Activated T-helper 1 cell treated with anti-CD3 and anti-CD28 coated beads, Interleukin-12 subunit alpha, Interleukin-12 subunit beta, Interleukin-2, Interleukin-4 antibody, amounts not matched to agents 30 ng/mL and 10 ng/mL and 1 ng/mL, durations not matched to agents 14 hours and 24 hours and 36 hours (primary cell): ENCODE results near the gene FBXO24. TPM values are rescaled to one million over a fixed set of nuclear protein-coding genes. Genes with fewer than 3 reads are reported as not detected.
"Not testable (repeated sequence)": the region's sequence is repeated elsewhere in the genome, so short reads cannot be mapped to it uniquely, and the experiment has no call there.

ENCODE experiments used
- DNase-seq: peaks from one replicate; pipeline ENCODE4 v3.0.0; 2021; ENCODE audit warnings: low spot score
- H3K27ac Mint-ChIP-seq: one replicate; pipeline ENCODE4 v1.8.0; 2021; ENCODE audit warnings: mild to moderate bottlenecking, mixed read lengths
- H3K27me3 Mint-ChIP-seq: one replicate; pipeline ENCODE4 v1.8.0; 2022; ENCODE audit warnings: mild to moderate bottlenecking, moderate library complexity, mixed read lengths; ENCODE audit not compliant: insufficient read depth
- H3K36me3 Mint-ChIP-seq: one replicate; pipeline ENCODE4 v1.8.0; 2021; ENCODE audit warnings: low read depth, mixed read lengths
- H3K4me1 Mint-ChIP-seq: one replicate; pipeline ENCODE4 v1.8.0; 2021; ENCODE audit warnings: low read depth, mixed read lengths
- H3K4me3 Mint-ChIP-seq: one replicate; pipeline ENCODE4 v1.8.0; 2021; ENCODE audit warnings: mild to moderate bottlenecking, moderate library complexity, mixed read lengths
- H3K9me3 Mint-ChIP-seq: one replicate; pipeline ENCODE4 v1.8.0; 2021; ENCODE audit warnings: mixed read lengths
- intact Hi-C: fragments of 100-400 bp; cut with micrococcal nuclease; formaldehyde crosslinking; loops from one replicate; pipeline ENCODE4 v1.15.1; 2024
- total RNA-seq: library from RNA; stranded (reverse); gene quantifications from 2 replicates; pipeline ENCODE4 v1.2.3, GENCODE V29; 2022

FBXO24 gene
- total RNA-seq, 1 donor from 2014 or later = 0.41 TPM

DNA sequence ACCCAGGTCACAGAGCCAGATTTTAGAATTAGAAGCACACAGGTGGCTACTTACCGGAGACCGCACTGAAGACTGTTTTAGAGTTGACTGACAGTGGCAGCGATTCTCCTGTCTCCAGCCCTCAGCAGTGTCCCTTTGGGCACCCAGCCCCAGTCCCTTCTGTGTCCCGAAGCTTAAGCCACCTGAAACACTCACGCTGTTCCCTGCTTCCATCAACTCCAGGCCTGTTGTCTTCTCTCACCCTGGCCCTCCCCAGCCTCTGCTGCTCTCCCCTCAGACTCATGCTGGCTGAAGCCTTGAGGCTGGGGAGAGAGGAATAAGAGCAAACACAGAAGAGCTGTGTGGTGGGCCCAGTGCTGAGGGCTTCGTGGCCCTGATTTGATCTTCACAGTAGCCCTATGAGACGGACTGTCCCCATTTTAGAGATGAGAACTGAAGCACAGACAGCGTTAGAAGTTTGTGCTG, 23.0 kb upstream of the FBXO24 start:
- Mint-ChIP-seq H3K27me3 (no peaks in the 10 kb centered on the region), H3K27ac (no peak overlapping the region), H3K4me3 (no peak overlapping the region), H3K4me1 (peaks cover 28% of the 10 kb centered on the region), H3K36me3 (peaks cover 17% of the 10 kb centered on the region), H3K9me3 (no peaks in the 10 kb centered on the region)
- intact Hi-C loops = loop anchor here (5.0 kb wide), 1 partner anchor 36 kb away; no protein-coding TSS in a partner anchor
- DNase-seq = no peak

DNA sequence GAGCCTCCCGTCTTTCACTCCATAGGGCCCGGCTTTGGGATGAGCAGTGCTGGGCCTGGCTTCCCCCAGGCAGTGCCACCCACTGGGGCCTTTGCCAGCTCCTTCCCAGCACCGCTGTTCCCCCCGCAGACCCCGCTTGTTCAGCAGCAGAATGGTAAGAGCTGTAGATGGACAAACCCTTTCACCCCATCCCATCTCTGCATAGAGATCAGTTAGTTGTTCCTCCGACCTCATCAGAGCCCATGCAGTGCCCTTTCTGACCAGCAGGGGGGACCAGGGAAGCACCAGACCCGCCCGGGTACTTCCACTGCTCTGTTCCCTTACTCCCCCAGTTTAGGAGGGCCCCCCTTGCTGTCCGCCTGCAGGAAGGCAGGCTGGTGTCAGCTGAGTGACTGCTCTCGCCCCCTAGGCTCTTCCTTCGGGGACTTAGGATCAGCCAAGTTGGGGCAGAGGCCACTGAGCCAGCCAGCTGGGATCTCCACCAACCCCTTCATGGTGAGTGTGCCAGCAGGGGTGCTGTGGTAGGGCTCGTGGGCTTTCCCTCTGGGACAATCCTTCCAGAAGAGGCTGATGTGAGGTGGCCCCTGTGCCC, 22.2 kb upstream of the FBXO24 start:
- H3K36me3 Mint-ChIP-seq = peaks cover 17% of the 10 kb centered on the region
- intact Hi-C loops = loop anchor here (1.0 to 5.0 kb wide), 3 partner anchors 37 to 161 kb away; no protein-coding TSS in a partner anchor
- peaks cover 33% of the 10 kb centered on the region for H3K4me1 Mint-ChIP-seq
- peak; percentile 69 for DNase-seq
- H3K27me3 Mint-ChIP-seq = no peaks in the 10 kb centered on the region
- H3K9me3 Mint-ChIP-seq = no peaks in the 10 kb centered on the region
- H3K4me3 Mint-ChIP-seq = no peak overlapping the region
- H3K27ac Mint-ChIP-seq = peak overlapping the region; percentile 24

DNA sequence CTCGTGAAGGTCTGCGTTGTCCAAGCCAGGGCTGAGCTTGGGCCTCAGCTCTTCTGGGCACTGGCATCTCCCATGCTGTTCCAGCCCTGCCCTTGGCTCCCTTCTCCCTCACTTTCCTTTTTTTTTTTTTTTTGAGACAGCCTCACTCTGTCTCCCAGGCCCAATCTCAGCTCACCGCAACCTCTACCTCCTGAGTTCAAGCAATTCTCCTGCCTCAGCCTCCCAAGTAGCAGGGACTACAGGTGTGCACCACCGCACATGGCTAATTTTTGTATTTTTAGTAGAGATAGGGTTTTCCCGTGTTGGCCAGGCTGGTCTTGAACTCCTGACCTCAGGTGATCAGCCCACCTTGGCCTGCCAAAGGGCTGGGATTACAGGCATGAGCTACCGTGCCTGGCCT, 21.7 kb upstream of the FBXO24 start:
- Mint-ChIP-seq H3K36me3 (peaks cover 15% of the 10 kb centered on the region), H3K4me1 (peaks cover 33% of the 10 kb centered on the region)
- not testable (repeated sequence) for H3K27ac Mint-ChIP-seq, H3K4me3 Mint-ChIP-seq, DNase-seq, H3K9me3 Mint-ChIP-seq, H3K27me3 Mint-ChIP-seq
- intact Hi-C loops = loop anchor here (1.0 to 5.0 kb wide), 3 partner anchors 37 to 161 kb away; no protein-coding TSS in a partner anchor

DNA sequence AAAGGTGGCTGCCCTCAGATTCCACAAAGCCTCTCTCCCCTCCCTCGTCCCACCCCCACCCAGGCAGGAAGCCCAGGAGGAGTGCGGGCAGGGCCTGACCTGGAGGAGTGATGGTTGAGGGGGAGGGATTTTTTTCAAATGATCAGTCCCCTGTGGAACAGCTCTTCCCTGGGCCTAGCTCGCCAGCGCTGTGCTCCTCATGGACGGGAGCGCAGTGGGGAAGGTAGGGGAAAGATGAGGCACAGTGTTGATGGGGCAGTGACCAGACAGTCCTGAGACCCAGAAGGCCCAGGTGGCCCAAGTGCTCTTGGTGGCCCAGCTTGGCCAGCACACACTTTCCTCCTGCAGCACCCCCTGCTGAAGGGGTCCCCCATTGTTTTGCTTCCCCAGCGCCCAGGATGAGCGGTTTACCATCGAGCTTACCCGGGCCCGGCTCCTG, 21.0 kb upstream of the FBXO24 start:
- DNase-seq = no peak
- Mint-ChIP-seq H3K9me3 (no peaks in the 10 kb centered on the region), H3K27me3 (peaks cover 3% of the 10 kb centered on the region), H3K4me3 (no peak overlapping the region), H3K27ac (no peak overlapping the region), H3K36me3 (peaks cover 11% of the 10 kb centered on the region), H3K4me1 (peaks cover 30% of the 10 kb centered on the region)
- intact Hi-C loops = loop anchor here (5.0 kb wide), 1 partner anchor 287 kb away; the partner anchor contains the start of gene SLC12A9

DNA sequence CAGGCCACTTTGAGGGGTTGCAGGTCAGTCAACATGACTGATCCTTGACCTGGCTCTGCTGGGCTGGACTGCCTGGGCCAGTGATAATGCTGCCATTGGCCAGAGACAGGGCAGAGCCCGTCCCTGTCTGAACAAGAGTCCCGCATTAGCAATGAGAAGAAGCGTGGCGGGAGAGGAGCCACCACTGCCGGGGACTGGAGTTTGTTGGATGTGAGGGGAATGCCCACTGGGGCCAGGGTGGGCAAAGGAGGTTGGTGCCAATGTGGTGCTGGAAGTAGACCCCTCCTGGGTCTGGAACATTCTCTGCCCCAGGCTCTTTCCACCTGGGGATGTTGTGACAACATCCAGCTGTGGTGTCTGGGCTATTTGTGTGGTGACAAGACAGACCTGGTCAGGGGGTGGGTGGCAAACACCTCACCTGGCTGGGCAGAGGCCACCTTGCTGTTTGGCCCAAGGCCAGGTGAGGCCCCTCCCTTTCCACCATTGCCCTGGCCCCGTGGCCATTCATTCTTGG, 20.1 kb upstream of the FBXO24 start:
- no peak for DNase-seq
- H3K36me3 Mint-ChIP-seq = peaks cover 11% of the 10 kb centered on the region
- intact Hi-C loops = loop anchor here (5.0 kb wide), 1 partner anchor 286 kb away; the partner anchor contains the start of gene SLC12A9
- H3K4me3 Mint-ChIP-seq = no peak overlapping the region
- H3K27me3 Mint-ChIP-seq = peaks cover 7% of the 10 kb centered on the region
- H3K9me3 Mint-ChIP-seq = no peaks in the 10 kb centered on the region
- H3K4me1 Mint-ChIP-seq = peaks cover 30% of the 10 kb centered on the region
- no peak overlapping the region for H3K27ac Mint-ChIP-seq

DNA sequence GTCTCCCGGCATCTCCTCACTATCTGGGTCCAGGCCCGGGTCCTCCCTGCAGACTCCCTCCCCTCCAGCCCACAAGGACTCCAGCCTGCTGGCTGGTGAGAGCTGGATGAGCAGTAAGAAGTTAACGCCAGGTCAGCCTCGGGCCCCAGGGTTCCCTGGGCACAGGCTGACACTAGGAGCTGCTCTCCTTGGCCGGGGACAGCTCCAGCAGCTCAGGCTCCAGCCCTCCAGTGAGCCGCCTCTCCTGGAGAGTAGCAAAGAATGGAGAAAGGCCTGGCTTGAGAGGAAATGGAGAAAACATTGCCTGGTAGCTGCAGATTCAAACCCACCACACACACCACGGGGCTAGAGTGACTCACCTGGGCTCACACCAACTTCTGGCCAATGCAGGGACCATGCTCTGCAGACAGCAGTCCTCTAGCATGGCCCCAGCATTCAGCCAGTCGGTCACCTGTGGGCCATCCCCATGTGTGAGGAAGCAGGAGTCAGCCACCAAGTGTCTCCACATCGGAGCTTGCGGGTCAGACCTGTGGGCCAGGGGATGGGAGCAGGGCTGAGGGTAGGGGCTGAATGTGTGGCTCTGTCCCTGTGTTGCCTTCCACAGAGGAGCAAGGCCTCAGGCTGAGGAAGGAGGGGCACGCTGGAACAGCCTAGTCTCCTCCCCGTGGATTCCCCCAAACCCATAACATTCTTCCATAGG, 18.9 kb upstream of the FBXO24 start:
- DNase-seq = no peak
- Mint-ChIP-seq H3K27ac (no peak overlapping the region), H3K9me3 (no peaks in the 10 kb centered on the region), H3K36me3 (peaks cover 9% of the 10 kb centered on the region), H3K27me3 (peaks cover 7% of the 10 kb centered on the region), H3K4me3 (no peak overlapping the region), H3K4me1 (peaks cover 35% of the 10 kb centered on the region)
- intact Hi-C loops = loop anchor here (5.0 kb wide), 1 partner anchor 285 kb away; the partner anchor contains the start of gene SLC12A9

DNA sequence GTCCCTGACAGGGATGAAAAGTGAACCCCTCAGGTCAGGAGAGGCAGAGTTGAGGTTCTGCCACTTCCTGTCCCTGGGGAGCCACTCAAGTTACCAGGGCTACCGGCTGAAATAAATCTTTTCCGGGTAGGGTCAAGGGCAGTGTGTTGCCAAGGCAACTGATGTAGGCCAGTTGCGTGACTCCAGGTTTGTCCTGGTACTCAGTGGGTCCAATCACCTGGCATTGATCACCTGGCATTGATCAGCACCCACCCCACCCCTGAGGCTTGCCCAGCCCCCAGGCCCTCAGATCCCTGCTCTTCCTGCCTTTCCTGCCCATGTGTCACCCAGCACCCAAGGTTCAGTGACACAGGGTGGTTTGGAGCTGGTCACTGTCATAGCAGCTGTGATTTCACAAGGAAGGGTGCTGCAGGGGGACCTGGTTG, 18.4 kb upstream of the FBXO24 start:
- H3K4me3 Mint-ChIP-seq = no peak overlapping the region
- intact Hi-C loops = loop anchor here (2.0 to 5.0 kb wide), 2 partner anchors 19 to 285 kb away; partner anchors contain the start of genes FBXO24, LRCH4 and SLC12A9
- peaks cover 6% of the 10 kb centered on the region for H3K36me3 Mint-ChIP-seq
- H3K9me3 Mint-ChIP-seq = no peaks in the 10 kb centered on the region
- H3K4me1 Mint-ChIP-seq = peaks cover 35% of the 10 kb centered on the region
- H3K27ac Mint-ChIP-seq = no peak overlapping the region
- no peak for DNase-seq
- H3K27me3 Mint-ChIP-seq = peaks cover 7% of the 10 kb centered on the region

DNA sequence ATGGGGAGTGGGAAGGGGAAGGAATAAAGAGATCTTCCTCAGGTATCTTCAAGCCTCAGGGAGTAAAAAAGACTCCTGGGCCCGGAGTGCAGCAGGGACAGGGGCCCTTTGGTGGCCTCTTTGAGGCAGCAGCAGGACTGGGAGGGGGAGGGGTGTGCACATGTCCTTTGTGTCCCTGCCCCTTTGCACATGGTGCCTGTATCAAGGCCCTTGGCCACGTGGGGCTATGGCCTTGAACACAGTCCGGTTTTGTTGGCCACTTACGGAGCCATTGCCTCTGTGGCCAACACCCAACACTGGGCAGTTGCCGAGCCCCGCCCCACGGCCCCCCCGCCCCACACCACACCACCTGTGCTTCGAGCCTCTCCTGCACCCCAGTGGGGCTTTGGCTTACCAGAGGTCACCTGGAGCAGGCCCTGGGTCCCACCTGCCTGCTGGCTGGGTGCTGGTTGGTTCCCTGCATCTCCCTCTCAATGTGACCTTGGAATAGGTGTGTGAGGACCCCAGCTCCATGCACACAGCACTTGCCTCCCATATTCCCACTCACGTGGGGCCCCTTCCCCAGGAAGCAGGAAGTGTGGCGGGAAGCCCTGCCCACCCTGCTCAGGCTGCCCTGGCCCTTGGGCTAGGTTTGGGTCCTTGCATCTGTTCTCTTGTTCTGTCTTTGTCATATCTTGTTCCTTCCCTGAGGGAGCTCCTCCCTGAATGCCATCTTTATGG, 17.8 kb upstream of the FBXO24 start:
- H3K4me1 Mint-ChIP-seq = peaks cover 35% of the 10 kb centered on the region
- H3K27ac Mint-ChIP-seq = no peak overlapping the region
- intact Hi-C loops = loop anchor here (2.0 to 5.0 kb wide), 2 partner anchors 18 to 284 kb away; partner anchors contain the start of genes FBXO24, LRCH4 and SLC12A9
- no peak for DNase-seq
- H3K27me3 Mint-ChIP-seq = peaks cover 7% of the 10 kb centered on the region
- H3K36me3 Mint-ChIP-seq = peaks cover 5% of the 10 kb centered on the region
- no peaks in the 10 kb centered on the region for H3K9me3 Mint-ChIP-seq
- no peak overlapping the region for H3K4me3 Mint-ChIP-seq

DNA sequence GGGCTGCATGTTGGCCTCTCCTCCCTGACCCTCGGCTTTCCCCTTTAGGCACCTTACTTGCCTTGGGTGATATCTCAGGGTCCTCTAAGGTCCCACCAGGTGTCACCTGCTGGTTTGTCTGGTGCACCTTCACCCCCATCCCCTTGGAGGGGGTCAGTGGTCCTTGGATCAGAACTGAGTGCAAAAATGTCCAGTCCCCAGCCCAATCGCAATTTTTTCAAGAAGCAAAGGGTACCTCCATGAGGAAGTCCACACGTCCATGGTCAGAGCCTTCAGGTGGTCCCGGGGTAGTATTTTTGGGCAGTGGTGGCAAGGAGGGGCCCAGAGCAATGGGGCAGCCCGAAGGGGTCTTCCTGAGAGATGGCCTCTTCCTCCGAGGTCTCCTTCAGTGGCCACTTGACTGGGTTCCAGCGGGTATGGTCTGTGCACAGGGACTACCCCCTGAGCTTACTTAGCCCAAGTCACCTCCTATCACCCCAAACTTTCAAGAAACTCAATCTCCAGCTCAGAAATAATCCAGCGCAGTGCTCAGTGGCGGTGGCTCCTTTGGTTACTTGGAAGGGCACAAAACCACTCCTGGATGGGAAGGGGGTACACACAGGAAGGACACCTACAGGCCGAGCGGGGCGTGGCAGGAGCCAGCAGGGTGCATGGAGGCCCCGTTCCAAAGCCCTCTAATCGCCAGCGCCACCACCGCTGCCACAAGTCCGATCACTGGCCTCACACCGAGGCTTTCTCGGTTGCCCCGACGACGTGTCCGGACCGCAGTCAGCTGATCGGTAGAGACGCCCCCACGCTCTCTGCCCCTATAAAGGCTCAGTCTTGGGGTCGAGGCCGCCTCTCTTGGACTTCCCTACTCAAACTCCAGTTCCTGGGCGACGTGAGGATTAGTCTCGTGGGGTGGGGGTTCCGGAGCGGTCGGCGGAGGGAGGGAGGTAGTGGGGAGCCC, 17.0 kb upstream of the FBXO24 start:
- Mint-ChIP-seq H3K4me3 (peak overlapping the region; percentile 11), H3K9me3 (no peaks in the 10 kb centered on the region), H3K36me3 (peaks cover 1% of the 10 kb centered on the region), H3K4me1 (peaks cover 29% of the 10 kb centered on the region), H3K27ac (no peak overlapping the region), H3K27me3 (peaks cover 7% of the 10 kb centered on the region)
- intact Hi-C loops = loop anchor here (2.0 to 5.0 kb wide), 2 partner anchors 18 to 283 kb away; partner anchors contain the start of genes FBXO24, LRCH4 and SLC12A9
- no peak for DNase-seq

DNA sequence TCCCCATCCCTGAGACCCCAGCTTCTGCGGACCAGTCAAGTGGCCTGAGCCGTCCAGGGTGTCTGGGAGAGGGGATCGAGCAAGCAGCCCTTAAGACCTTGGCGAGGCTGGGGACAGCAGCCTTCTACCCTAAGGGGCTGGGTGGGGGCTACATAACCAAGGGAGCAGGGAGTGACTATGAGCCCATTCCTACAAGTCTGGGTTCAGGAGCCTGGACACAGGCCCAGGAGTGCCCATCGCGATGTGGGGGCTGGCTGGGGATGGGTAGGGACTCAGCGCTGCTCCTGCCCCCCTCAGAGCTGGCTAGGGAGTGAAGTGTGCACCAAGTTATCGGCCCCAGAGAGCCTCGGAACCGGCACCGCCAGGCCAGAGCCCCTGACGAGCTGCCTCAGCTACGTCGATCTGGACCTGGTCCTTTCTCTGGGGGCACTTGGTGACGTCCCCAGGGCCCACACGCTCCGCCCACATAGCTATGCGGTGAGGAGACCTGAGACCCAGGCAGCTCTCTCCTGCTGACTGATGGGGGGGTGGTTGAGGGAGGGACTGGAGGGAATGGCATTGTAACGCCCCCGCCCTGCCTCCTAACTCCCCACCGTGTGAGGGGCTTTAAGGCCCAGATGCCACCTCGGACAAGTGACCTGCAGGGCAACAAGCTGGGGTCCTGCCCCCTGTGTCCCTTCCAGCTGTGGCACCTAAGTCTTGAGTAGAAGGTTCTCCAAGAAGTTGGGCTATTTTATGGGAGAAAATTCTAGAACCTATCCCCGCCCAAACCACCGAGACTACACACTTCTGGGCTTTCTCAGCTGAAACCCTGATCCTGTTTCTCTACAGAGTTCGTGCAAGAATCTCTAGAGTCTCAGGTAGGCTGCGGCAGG, 14.9 kb upstream of the FBXO24 start:
- H3K36me3 Mint-ChIP-seq = peaks cover 2% of the 10 kb centered on the region
- H3K27ac Mint-ChIP-seq = no peak overlapping the region
- intact Hi-C loops = loop anchor here (1.0 kb wide), 1 partner anchor 12 kb away; no protein-coding TSS in a partner anchor
- H3K4me3 Mint-ChIP-seq = no peak overlapping the region
- no peaks in the 10 kb centered on the region for H3K9me3 Mint-ChIP-seq
- peaks cover 28% of the 10 kb centered on the region for H3K4me1 Mint-ChIP-seq
- peaks cover 7% of the 10 kb centered on the region for H3K27me3 Mint-ChIP-seq
- no peak for DNase-seq

DNA sequence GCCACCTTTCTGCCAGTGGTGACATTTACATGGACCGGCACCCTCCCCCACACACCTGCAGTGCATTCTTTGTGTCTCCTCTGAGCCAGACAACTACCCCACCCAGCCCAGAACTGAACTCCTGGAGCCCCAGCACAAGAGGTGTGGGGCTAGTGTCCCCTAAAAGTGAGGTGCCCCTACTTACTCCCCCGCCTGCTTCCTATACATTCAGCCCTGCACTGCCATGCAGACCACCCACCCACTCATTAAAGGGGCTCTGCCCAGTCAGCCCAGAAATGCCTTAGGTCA, 14.4 kb upstream of the FBXO24 start:
- H3K27ac Mint-ChIP-seq = no peak overlapping the region

More for the DNA sequence above, 14.4 kb upstream of the FBXO24 start:
- Mint-ChIP-seq H3K27me3 (peaks cover 7% of the 10 kb centered on the region), H3K4me3 (no peak overlapping the region), H3K9me3 (no peaks in the 10 kb centered on the region), H3K4me1 (peaks cover 28% of the 10 kb centered on the region), H3K36me3 (peaks cover 6% of the 10 kb centered on the region)
- intact Hi-C loops = loop anchor here (1.0 kb wide), 1 partner anchor 12 kb away; no protein-coding TSS in a partner anchor
- no peak for DNase-seq
